Brain microvascular endothelial cell (primary cell): ENCODE measurements around the gene LPCAT2.

ENCODE experiments used
- DNase-seq: peaks from one replicate; pipeline ENCODE4 v3.0.0-alpha.2; 2020
- H3K27ac ChIP-seq: fragments of 250-450 bp; sonication (Bioruptor Pico); 2 replicates; pipeline ENCODE4 v1.5.1; 2020; ENCODE audit warnings: mild to moderate bottlenecking, moderate library complexity
- H3K27me3 ChIP-seq: fragments of 250-450 bp; sonication (Bioruptor Pico); replicated peaks from 2 replicates; pipeline ENCODE4 v1.5.1; 2020; ENCODE audit warnings: mild to moderate bottlenecking
- H3K36me3 ChIP-seq: fragments of 250-450 bp; sonication (Bioruptor Pico); replicated peaks from 2 replicates; pipeline ENCODE4 v1.5.1; 2020; ENCODE audit warnings: mild to moderate bottlenecking
- H3K4me3 ChIP-seq: 2 replicates; pipeline ENCODE4 v1.5.1; 2011; ENCODE audit warnings: low read depth, mild to moderate bottlenecking, control low read depth, low read length, moderate library complexity
- CTCF ChIP-seq: IDR thresholded peaks from 2 replicates; pipeline ENCODE4 v1.5.1; 2011; ENCODE audit warnings: low read depth, mild to moderate bottlenecking, moderate library complexity, low read length, control low read depth, inconsistent platforms; ENCODE audit errors: missing control alignments
- in situ Hi-C: cut with HindIII; loops from 2 replicates; pipeline ENCODE4 v1.10.0; 2017; ENCODE audit warnings: low sequenced_read_pairs, low pct_ligation_motif_present

Gene LPCAT2

GRCh38 chr16:55532227-55532626, 23.4 kb downstream of the LPCAT2 start:
- in situ Hi-C loops, result no loop called here
- Histone ChIP-seq H3K36me3 (no peaks in the 10 kb centered on the region), H3K4me3 (no peak overlapping the region), H3K27me3 (no peaks in the 10 kb centered on the region), H3K27ac (no peak overlapping the region)
- TF ChIP-seq CTCF, result no peak
- no peak for DNase-seq

- no peaks in the 10 kb centered on the region for H3K27me3 ChIP-seq
- H3K27ac ChIP-seq, result no peak overlapping the region
- no peaks in the 10 kb centered on the region for H3K36me3 ChIP-seq
- no peak overlapping the region for H3K4me3 ChIP-seq
- TF ChIP-seq CTCF, result no peak
- no peak for DNase-seq
- in situ Hi-C loops, result no loop called here
Observed at GRCh38 chr16:55534756-55535155, 25.9 kb downstream of the LPCAT2 start.

- Histone ChIP-seq H3K36me3 (no peaks in the 10 kb centered on the region), H3K27me3 (no peaks in the 10 kb centered on the region), H3K4me3 (no peak overlapping the region), H3K27ac (no peak overlapping the region)
- in situ Hi-C loops, result no loop called here
- no peak for DNase-seq
- TF ChIP-seq CTCF, result no peak
Observed at GRCh38 chr16:55539049-55539448, 30.2 kb downstream of the LPCAT2 start.

GRCh38 chr16:55539488-55539887, 30.6 kb downstream of the LPCAT2 start:
- Histone ChIP-seq H3K27ac (no peak overlapping the region), H3K36me3 (no peaks in the 10 kb centered on the region), H3K27me3 (no peaks in the 10 kb centered on the region), H3K4me3 (no peak overlapping the region)
- TF ChIP-seq CTCF, result no peak
- in situ Hi-C loops, result no loop called here
- no peak for DNase-seq

GRCh38 chr16:55540221-55540620, 31.3 kb downstream of the LPCAT2 start:
- Histone ChIP-seq H3K27ac (no peak overlapping the region), H3K4me3 (no peak overlapping the region), H3K36me3 (no peaks in the 10 kb centered on the region), H3K27me3 (no peaks in the 10 kb centered on the region)
- DNase-seq, result no peak
- no peak for TF ChIP-seq CTCF
- in situ Hi-C loops, result no loop called here

GRCh38 chr16:55542459-55543082, 33.7 kb downstream of the LPCAT2 start:
- H3K27me3 ChIP-seq, result no peaks in the 10 kb centered on the region
- in situ Hi-C loops, result no loop called here
- no peak overlapping the region for H3K27ac ChIP-seq
- no peak for TF ChIP-seq CTCF
- DNase-seq, result peak; percentile 69
- H3K36me3 ChIP-seq, result no peaks in the 10 kb centered on the region
- no peak overlapping the region for H3K4me3 ChIP-seq
